Neural progenitor cell (in vitro differentiated cells): Measurements from ENCODE around the gene ARL13B. TPM values are rescaled to one million over a fixed set of nuclear protein-coding genes. Genes with fewer than 3 reads are reported as not detected.

Source experiments
- DNase-seq: peaks from one replicate; pipeline ENCODE4 v3.0.0-alpha.2; 2016; ENCODE audit warnings: low spot score
- H2AFZ ChIP-seq: fragments of 200-600 bp; sonication (generic); replicated peaks from 2 replicates; pipeline ENCODE4 v1.6.1; 2016; ENCODE audit warnings: antibody characterized with exemption
- H3F3A ChIP-seq: fragments of 200-600 bp; sonication (generic); 2 replicates; pipeline ENCODE4 v1.6.1; 2016; ENCODE audit warnings: antibody characterized with exemption, low read depth
- H3K27ac ChIP-seq: fragments of 200-600 bp; sonication (generic); 2 replicates; pipeline ENCODE4 v1.5.1; 2016; ENCODE audit warnings: mild to moderate bottlenecking
- H3K27me3 ChIP-seq: fragments of 200-600 bp; sonication (generic); 2 replicates; pipeline ENCODE4 v1.6.1; 2016; ENCODE audit warnings: mild to moderate bottlenecking, moderate library complexity
- H3K36me3 ChIP-seq: fragments of 200-600 bp; sonication (generic); 2 replicates; pipeline ENCODE4 v1.5.1; 2016
- H3K4me1 ChIP-seq: fragments of 200-600 bp; sonication (generic); 2 replicates; pipeline ENCODE4 v1.6.1; 2016; ENCODE audit warnings: mixed run types
- H3K4me2 ChIP-seq: fragments of 200-600 bp; sonication (generic); 2 replicates; pipeline ENCODE4 v1.6.1; 2016
- H3K4me3 ChIP-seq: fragments of 200-600 bp; sonication (generic); 2 replicates; pipeline ENCODE4 v1.5.1; 2016
- H3K79me2 ChIP-seq: fragments of 200-600 bp; sonication (generic); 2 replicates; pipeline ENCODE4 v1.6.1; 2016; ENCODE audit warnings: low read depth
- H3K9ac ChIP-seq: fragments of 200-600 bp; sonication (generic); 2 replicates; pipeline ENCODE4 v1.6.1; 2016
- H3K9me3 ChIP-seq: fragments of 200-600 bp; sonication (generic); 2 replicates; pipeline ENCODE4 v1.5.1; 2016; ENCODE audit warnings: low read depth
- H4K20me1 ChIP-seq: fragments of 200-600 bp; sonication (generic); 2 replicates; pipeline ENCODE4 v1.6.1; 2016; ENCODE audit warnings: low read depth
- H3K27ac Mint-ChIP-seq: 3 replicates; pipeline ENCODE4 v1.8.0; 2021; ENCODE audit warnings: mixed read lengths
- H3K27me3 Mint-ChIP-seq: 2 replicates; pipeline ENCODE4 v1.8.0; 2022; ENCODE audit warnings: low read depth, mild to moderate bottlenecking, inconsistent platforms, moderate library complexity, mixed read lengths; ENCODE audit not compliant: insufficient read depth
- H3K36me3 Mint-ChIP-seq: 3 replicates; pipeline ENCODE4 v1.8.0; 2021; ENCODE audit warnings: mixed read lengths
- H3K4me1 Mint-ChIP-seq: 3 replicates; pipeline ENCODE4 v1.8.0; 2021; ENCODE audit warnings: mixed read lengths
- H3K4me3 Mint-ChIP-seq: 3 replicates; pipeline ENCODE4 v1.8.0; 2021; ENCODE audit warnings: mild to moderate bottlenecking, moderate library complexity, mixed read lengths
- H3K9me3 Mint-ChIP-seq: 3 replicates; pipeline ENCODE4 v1.8.0; 2020; ENCODE audit warnings: mixed read lengths
- EZH2 ChIP-seq: fragments of 200-600 bp; sonication (generic); IDR thresholded peaks from 2 replicates; pipeline ENCODE4 v1.6.1; 2017; ENCODE audit warnings: antibody characterized with exemption, mild to moderate bottlenecking, moderate library complexity
- EZH2phosphoT487 ChIP-seq: fragments of 200-600 bp; sonication (generic); IDR thresholded peaks from 2 replicates; pipeline ENCODE4 v1.6.1; 2017; ENCODE audit warnings: antibody characterized with exemption
- total RNA-seq: library from RNA; depleted of rRNA; stranded (reverse); fragments of >200 nt; gene quantifications from 2 replicates; pipeline ENCODE4 v1.2.3, GENCODE V29; 2015; ENCODE audit warnings: low replicate concordance
- TF ChIP-seq, protein P1 (sequence below): fragments of 200-600 bp; sonication (generic); IDR thresholded peaks from 2 replicates; pipeline ENCODE4 v1.5.1; 2017; ENCODE audit warnings: antibody characterized with exemption, mild to moderate bottlenecking

Gene ARL13B
- total RNA-seq, 1 donor from 2014 or later = 13.8 TPM

- H3K36me3 Mint-ChIP-seq = peaks cover 12% of the 10 kb centered on the region
- H3K9me3 Mint-ChIP-seq = no peaks in the 10 kb centered on the region
- Histone ChIP-seq H3K27ac (no peak overlapping the region), H3K4me2 (no peak overlapping the region), H3F3A (no peaks in the 10 kb centered on the region), H3K27me3 (no peaks in the 10 kb centered on the region), H2AFZ (no peak overlapping the region), H3K4me3 (no peak overlapping the region), H3K4me1 (no peaks in the 10 kb centered on the region), H3K9ac (no peak overlapping the region), H3K9me3 (no peaks in the 10 kb centered on the region), H3K36me3 (no peaks in the 10 kb centered on the region), H3K79me2 (no peaks in the 10 kb centered on the region), H4K20me1 (peaks cover 4% of the 10 kb centered on the region)
- H3K4me3 Mint-ChIP-seq = no peak overlapping the region
- H3K4me1 Mint-ChIP-seq = no peaks in the 10 kb centered on the region
- TF ChIP-seq, protein P1, sequence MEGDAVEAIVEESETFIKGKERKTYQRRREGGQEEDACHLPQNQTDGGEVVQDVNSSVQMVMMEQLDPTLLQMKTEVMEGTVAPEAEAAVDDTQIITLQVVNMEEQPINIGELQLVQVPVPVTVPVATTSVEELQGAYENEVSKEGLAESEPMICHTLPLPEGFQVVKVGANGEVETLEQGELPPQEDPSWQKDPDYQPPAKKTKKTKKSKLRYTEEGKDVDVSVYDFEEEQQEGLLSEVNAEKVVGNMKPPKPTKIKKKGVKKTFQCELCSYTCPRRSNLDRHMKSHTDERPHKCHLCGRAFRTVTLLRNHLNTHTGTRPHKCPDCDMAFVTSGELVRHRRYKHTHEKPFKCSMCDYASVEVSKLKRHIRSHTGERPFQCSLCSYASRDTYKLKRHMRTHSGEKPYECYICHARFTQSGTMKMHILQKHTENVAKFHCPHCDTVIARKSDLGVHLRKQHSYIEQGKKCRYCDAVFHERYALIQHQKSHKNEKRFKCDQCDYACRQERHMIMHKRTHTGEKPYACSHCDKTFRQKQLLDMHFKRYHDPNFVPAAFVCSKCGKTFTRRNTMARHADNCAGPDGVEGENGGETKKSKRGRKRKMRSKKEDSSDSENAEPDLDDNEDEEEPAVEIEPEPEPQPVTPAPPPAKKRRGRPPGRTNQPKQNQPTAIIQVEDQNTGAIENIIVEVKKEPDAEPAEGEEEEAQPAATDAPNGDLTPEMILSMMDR = peak; percentile 74
- TF ChIP-seq EZH2 = no peak
- no peak for TF ChIP-seq EZH2phosphoT487
- H3K27ac Mint-ChIP-seq = no peak overlapping the region
- H3K27me3 Mint-ChIP-seq = no peaks in the 10 kb centered on the region
- peak; percentile 30 for DNase-seq
Measured at GRCh38 chr3:94004301-94004910, 24.5 kb downstream of the ARL13B start.

DNA sequence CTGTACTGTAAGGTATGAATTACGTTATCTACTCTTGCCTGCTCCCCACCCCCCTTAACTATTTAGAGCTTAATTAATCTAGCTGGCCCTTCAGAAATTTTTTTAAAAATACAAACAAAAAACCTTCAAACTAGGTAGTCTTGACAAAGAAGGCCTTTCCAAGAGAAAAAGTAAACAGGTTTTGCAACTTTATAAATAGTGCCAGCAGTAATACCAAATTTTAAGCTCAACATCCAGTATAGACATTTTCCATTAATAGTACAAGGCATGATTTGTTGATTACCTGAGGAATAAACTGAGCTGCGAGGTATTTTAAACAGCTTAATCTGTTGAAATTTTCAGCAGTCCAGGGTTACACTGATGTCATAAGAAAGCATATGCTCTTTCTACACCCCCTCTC, 28.3 kb downstream of the ARL13B start:
- no peaks in the 10 kb centered on the region for H3K79me2 ChIP-seq
- no peak for TF ChIP-seq EZH2
- TF ChIP-seq, protein P1 = no peak
- TF ChIP-seq EZH2phosphoT487 = no peak
- no peak overlapping the region for H3K4me2 ChIP-seq
- H3K36me3 ChIP-seq = no peaks in the 10 kb centered on the region
- Mint-ChIP-seq H3K9me3 (no peaks in the 10 kb centered on the region), H3K36me3 (peaks cover 10% of the 10 kb centered on the region), H3K4me1 (no peaks in the 10 kb centered on the region), H3K4me3 (no peak overlapping the region), H3K27ac (no peak overlapping the region), H3K27me3 (no peaks in the 10 kb centered on the region)
- H3K27me3 ChIP-seq = no peaks in the 10 kb centered on the region
- H3K4me3 ChIP-seq = no peak overlapping the region
- H3K4me1 ChIP-seq = no peaks in the 10 kb centered on the region
- no peak overlapping the region for H2AFZ ChIP-seq
- no peaks in the 10 kb centered on the region for H3F3A ChIP-seq
- H3K27ac ChIP-seq = no peak overlapping the region
- no peak for DNase-seq
- no peak overlapping the region for H3K9ac ChIP-seq
- H4K20me1 ChIP-seq = no peaks in the 10 kb centered on the region
- H3K9me3 ChIP-seq = no peaks in the 10 kb centered on the region

DNA sequence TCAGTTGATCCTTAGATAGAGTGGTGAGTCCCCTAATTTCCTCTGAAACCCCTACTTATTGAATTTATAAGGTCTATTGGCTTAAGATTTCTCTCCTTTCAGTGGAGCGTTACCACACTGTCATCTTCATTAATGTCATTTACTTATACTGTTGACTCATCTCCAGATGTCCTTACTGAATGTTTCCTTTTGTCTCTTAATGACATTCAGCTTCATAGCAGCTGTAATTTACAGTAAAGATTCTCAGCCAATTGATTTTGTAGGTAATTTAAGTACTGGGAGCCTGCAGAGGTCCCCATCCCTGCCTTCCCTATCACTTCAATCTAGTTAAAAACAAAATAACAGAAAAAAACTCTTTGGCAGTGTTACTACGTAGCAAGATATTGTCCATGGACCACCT, 29.7 kb downstream of the ARL13B start:
- no peak for DNase-seq
- no peak overlapping the region for H3K4me3 ChIP-seq
- no peaks in the 10 kb centered on the region for H3K4me1 ChIP-seq
- no peaks in the 10 kb centered on the region for H3K36me3 ChIP-seq
- H4K20me1 ChIP-seq = no peaks in the 10 kb centered on the region
- H3K27me3 ChIP-seq = no peaks in the 10 kb centered on the region
- no peaks in the 10 kb centered on the region for H3K4me1 Mint-ChIP-seq
- no peaks in the 10 kb centered on the region for H3K9me3 Mint-ChIP-seq
- H3K27ac ChIP-seq = no peak overlapping the region
- peaks cover 11% of the 10 kb centered on the region for H3K36me3 Mint-ChIP-seq
- TF ChIP-seq EZH2 = no peak
- TF ChIP-seq, protein P1 = no peak
- TF ChIP-seq EZH2phosphoT487 = no peak
- no peaks in the 10 kb centered on the region for H3K9me3 ChIP-seq
- no peak overlapping the region for H2AFZ ChIP-seq
- H3K9ac ChIP-seq = no peak overlapping the region
- H3K4me2 ChIP-seq = no peak overlapping the region
- H3K27ac Mint-ChIP-seq = no peak overlapping the region
- no peaks in the 10 kb centered on the region for H3K27me3 Mint-ChIP-seq
- H3K79me2 ChIP-seq = no peaks in the 10 kb centered on the region
- H3K4me3 Mint-ChIP-seq = no peak overlapping the region
- no peaks in the 10 kb centered on the region for H3F3A ChIP-seq
